GM04504 (cell line): Measurements from ENCODE around the gene NTRK1.

Source experiments
- DNase-seq: peaks from one replicate; pipeline ENCODE4 v3.0.0-alpha.2; 2012; ENCODE audit warnings: low read depth

NTRK1 gene

GRCh38 chr1:156838972-156839371, 21.7 kb upstream of the NTRK1 start:
- no peak for DNase-seq

DNA sequence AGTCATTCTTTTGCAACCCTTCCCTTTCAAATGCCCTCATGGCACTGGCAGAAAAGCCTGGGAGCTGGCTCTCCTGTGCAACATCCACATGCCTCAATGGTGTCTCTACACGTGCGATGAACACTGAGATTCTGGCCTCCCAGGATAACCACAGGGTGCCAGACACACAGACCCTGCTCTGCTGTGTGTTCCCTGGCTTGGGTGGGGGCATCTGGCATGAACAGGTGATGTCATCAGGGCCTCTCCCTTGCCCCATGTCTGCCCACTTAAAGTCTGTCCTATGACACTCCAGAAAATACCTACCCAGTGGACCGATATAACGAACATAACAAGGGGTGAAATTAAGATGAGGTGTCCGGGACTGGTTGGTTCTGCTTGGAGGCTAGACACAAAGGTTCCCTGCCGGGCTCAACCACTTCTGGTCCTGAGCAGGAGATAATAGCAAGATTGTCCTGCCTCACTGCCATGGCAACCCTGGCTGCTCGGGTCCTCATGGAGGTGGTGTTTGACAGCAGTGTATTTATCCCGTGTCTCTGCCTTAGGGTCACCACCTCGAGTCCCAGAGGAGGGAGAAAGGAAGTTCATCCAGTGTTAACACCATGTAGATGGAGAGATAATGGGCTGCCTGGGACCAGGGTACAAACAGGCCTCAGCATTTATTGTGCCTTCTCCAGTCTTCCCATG, 21.1 kb upstream of the NTRK1 start:
- no peak for DNase-seq

- no peak for DNase-seq
Measured at GRCh38 chr1:156840186-156840897, 20.3 kb upstream of the NTRK1 start.

- no peak for DNase-seq
Measured at GRCh38 chr1:156840898-156841279, 19.8 kb upstream of the NTRK1 start.

DNA sequence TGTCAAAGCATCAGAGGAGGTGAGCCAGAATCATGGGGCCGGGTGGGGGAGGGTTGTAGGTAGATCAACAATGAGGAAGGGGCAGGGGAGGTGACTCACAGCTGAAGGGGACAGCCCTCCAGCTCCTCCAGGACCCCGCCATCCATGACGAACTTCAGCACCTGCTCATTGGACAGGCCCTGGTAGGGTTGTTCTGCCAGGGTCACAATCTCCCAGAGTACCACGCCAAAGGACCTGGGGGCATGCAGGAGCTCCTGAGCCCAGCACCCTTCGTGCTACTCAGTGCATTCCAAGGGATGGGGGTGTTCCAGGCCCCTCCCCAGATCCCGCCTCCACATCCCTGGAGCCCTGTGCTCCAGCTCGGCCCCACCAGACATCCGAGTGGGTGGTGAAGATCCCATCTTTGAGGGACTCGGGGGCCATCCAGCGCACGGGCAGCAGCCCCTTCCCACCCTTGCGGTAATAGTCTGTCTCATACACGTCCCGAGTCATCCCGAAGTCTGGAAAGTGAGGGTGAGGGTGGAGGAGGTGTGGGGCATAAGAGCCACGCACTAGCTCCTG, 19.3 kb upstream of the NTRK1 start:
- DNase-seq = no peak

DNA sequence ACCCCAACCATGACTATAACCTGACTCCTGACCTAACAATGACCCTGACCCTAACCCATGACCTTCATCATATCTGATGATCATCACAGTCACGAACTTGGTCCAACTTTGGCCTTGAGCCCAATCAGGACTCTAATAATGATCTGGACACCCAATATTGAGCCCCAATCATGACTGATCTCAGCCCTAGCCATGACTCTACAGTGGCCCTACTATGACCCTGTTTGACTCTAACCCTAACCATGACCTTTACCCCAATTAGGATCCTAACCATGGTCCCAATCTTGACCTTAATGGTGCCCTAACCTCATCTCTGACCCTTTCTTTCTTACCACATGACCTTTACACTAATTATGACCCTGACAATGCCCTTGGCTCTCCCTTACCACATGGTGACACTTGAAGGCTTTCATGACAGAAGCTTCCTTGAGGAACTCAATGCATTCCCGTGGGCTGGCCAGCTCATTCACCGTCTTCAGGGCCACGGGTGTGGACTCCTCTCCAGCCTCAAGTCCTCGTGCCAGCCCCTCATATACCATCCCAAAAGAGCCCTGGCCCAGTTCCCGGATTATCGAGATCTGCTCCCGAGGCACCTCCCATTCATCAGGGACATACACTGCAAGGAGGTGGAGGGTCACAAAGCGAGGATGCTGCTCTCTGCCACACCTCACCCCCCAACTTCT, 17.9 kb upstream of the NTRK1 start:
- DNase-seq = no peak

DNA sequence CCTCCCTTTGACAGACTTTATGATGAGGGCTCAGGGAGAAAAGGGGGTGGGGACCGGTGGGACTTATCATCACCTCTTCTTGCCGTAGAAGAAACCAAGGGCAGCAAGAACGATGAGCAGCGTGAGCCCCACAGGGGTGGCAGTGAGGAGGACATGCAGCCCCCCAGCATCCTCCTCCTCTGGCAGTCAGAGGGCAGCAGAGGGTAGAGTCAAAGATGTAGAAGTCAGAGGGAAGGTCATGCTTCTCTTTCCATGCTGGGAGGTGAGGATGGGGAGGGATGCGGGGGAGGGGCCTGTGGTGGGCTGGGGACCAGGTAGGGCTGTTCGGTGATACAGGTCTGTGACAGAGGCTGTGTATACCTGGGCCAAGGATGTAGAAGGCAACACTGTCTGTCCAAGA, 16.6 kb upstream of the NTRK1 start:
- no peak for DNase-seq

DNA sequence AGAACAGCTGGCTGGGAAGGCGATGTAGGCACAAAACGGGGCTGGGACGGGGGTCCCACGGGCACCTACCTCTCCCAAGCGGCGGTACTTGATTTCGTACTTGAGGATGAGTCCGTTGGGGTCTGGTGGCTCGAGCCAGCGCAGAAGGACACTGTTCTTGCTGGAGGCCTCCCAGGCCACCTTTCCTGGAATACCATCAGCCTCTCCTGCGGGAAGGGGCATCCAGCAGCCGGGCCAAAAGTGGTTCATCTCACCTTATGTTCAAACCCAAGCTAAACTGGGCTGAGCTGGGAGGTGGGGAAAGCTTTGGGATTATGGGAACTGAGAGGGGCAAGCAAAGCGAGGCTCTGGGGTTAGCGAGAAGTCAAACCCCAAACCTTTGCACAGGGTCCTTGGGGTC, 16.0 kb upstream of the NTRK1 start:
- DNase-seq = no peak

DNA sequence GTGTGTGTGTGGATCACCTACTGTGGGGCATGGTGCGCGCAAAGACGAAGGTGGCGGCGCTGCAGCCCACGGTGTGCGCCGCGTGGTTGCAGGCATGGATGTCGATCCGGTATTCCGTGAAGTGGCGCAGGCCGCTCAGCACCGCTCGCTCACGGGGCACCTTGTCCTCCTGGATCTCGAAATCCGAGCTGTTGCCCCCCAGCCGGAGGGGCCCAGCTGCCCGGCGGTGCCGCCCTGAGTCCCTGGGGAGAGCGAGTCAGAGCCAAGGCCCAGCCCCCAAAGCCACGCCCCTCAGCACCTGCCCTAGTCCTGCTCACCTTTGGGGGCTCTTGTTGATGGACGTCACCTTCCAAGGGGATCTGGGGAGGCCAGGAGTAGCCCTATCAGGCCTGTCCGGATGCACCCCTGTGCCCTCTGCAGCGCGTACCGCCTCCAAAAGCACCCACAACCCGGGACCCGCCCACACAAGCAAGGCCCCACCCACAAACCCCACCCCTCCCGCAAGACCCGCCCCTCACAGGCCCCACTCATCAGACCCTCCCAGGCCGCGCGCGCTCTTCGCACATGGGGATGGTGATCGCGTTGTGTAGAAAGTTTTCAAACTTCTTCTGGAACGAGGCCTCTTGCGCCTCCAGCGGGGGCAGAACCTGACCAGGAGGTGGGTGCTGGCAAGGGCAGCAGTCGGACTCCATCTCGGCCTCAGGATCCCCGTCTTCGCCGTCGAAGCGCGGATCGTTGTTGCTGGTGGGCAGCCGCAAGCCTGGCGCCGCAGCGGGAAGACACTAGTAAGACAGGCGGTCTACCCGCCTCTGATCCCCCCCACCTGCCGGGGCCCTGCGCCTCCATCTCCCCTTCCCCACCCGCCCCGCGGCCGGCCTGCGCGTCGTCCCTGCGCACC, 15.4 kb upstream of the NTRK1 start:
- DNase-seq = no peak

DNA sequence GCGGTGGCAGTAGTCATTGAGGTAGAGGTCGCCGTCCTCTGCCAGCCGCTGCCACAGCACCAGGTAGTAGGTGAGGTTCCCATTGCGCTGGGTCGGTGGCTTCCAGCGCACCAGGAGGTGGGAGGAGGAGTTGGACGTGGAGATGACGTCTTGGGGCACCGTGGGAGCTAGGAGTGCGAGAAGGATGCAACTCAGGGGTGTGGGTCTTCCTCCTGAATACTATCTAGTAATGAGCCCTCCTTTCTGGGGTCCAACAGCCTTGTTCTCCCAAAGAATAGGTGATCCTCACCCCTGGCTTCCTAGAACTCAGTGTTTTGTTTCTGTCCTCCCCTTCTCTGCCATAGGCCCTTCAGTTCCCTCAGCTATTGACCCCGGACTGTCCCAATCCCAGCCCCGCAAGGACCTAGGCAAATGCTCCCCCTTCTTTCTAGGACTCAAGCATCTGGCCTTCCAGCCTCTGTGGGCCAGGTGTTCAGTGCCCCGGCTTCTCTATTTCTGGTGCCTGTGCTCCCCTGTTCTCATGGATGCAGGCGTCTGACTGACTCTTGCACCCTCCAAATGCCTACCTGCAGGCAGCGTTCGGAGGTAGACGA, 14.6 kb upstream of the NTRK1 start:
- no peak for DNase-seq

GRCh38 chr1:156846643-156847042, 14.0 kb upstream of the NTRK1 start:
- DNase-seq = no peak

GRCh38 chr1:156847591-156848460, 12.8 kb upstream of the NTRK1 start:
- DNase-seq = no peak

DNA sequence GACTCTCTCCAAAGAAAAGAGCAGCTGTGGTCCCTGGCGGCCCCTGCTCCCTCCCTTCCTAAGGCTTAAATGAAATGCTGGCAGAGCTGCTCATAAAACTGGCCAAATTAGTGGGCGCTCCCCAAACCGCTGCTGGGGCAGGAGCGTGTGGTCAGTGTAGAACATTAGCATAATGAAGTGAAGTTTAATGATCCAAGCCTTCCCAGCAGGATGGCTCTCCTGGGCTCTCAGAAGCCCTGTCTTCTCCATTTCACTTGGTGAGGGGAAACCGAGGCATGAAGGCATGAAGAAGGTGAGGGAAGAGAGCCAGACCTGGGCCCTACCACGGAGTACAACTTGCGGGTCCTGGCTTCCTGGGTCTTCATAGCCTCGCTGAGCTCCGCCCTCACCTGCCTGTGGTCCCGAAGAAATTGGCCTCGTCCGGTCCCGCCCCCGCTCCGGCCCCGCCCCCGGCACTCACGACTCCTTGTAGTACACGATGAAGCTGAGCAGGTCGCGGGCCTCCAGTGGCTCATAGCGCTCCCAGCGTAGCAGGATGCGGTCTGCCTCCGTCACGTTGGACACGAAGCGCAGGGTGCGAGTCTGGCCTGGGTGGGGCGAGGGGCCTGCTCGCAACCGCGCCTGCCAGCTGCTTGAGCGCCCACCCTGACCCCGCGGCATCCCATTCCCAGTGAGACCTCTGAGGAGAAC, 12.1 kb upstream of the NTRK1 start:
- no peak for DNase-seq

GRCh38 chr1:156849151-156849496, 11.5 kb upstream of the NTRK1 start:
- no peak for DNase-seq

DNA sequence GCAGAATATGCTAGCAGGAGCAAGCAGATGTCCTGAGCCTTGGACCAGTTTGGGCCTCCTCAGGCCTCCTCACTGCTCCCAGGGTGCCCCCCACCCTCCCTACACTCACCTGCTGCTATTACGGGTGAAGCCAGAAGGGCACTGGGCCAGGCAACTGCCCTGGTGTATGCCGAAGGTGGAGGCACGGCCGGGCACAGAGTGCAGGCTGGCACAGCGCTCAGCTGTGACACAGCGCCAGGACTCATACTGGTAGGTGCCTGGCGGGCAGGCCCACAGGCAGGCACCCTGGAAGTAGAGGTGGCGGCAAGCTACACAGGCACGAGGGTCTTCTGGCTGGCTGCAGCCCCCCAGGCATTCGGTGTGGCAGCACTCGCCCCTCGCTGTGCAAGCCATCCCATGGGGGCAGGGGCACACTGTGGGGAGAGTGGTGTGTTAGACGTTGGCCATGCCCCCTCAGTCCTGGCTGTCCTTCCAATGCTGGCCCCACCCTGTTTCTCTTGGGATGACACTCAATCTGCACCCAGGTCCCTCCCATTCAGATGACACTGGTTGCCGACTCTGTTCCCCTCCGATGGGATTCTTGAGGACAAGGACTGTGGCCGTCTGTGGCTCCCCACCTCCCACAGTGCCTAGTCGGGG, 8.8 kb upstream of the NTRK1 start:
- DNase-seq = no peak

DNA sequence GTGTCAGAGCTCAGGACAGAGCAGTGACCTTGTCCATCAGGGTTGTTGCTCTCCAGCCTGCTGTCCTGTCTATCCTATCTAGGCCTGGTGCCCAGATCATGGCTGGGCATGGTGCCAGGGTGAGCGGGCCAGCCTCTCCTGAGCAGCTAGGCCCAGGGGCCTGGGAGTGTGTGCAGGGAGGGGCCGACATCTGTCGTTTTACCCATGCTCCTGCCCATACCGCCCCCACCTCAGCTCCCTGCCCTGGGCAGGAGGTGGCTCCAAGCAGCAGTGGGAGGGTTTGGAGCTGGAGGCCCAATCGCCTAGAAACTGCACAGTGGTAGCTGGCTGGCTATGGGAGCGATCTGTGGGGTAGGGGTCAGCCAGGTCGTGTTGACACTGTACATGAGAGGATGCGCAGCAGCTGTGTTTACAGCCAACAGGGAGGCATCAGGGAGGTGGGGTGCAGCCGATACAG, 8.2 kb upstream of the NTRK1 start:
- no peak for DNase-seq

DNA sequence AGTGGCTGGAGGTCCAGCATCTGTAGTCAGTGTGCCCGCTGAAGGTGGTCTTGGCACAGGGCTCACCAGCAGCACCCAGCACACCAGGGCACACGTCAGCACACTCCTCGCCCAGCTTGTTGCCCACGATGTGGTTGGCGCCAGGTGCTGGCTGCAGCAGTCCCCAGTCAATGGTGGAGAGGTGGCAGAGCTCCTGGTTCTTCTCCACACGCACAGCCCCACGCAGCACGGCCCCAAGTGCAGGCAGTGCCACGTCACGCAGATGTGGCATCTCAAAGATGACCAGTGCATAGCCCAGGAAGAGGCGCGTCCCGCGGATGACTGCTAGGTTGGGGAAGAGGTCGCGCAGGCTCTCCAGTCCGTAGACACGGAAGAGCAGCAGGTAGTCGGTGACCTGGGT, 6.9 kb upstream of the NTRK1 start:
- no peak for DNase-seq

- DNase-seq = no peak
Measured at GRCh38 chr1:156854634-156855033, 6.0 kb upstream of the NTRK1 start.

DNA sequence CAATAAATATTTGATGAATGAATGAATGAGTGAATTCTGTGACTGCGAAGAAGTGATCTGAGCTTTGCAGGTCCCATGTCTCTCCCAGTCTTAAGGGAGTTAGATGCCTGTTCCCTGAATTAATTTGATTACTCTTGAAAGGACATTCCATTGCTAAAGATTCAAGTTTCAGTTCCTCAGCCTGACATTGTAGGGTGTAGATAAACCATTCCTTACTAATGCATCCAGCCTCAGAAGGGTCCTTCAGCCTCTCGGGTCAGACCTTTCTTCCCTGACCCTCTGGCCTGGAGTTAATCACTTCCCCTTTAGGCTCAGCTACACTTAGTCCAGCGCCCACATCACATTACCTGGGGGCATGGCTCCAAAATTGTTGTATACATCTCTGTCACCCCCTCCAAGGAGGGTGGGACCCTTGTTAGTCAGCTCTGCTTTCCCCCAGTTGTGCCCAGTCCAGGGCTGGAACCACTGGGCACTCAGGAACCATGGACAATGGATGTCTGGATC, 4.3 kb upstream of the NTRK1 start:
- no peak for DNase-seq
